ENCODE measurements around the gene RUBCNL.

DNA sequence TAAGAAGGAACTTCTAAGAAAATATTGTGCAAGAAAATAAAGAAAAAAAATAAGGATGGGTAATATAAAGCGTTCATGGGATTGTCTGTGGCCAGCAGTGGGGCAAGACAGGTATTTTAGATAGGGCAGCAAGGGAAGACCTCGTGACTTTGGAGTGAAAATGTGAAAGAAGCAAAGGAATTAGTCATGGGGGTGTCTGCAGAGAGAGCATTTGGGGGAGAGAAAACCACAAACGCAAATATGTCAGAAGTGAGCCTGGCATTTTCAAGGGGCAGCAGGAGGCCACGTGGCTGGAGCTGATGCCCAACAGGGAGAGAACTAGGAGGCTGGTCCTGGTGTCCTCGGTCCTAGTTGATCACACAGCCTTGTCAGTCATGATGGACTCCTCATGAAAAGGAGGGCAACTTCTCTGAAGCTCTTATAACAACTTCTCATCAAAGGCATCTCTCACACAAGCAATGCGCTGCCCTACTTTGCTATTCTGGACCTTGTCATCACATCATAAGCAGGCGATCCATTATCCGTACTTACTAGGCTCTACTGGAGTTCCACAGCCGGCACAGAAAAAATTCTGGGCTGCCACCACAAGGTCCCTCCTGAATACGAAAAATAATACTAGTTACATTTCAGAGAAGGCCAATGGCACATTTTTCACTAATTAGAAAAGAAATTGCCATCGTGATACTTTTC lies 31.0 kb downstream of the RUBCNL start:
- TF ChIP-seq, protein P1, sequence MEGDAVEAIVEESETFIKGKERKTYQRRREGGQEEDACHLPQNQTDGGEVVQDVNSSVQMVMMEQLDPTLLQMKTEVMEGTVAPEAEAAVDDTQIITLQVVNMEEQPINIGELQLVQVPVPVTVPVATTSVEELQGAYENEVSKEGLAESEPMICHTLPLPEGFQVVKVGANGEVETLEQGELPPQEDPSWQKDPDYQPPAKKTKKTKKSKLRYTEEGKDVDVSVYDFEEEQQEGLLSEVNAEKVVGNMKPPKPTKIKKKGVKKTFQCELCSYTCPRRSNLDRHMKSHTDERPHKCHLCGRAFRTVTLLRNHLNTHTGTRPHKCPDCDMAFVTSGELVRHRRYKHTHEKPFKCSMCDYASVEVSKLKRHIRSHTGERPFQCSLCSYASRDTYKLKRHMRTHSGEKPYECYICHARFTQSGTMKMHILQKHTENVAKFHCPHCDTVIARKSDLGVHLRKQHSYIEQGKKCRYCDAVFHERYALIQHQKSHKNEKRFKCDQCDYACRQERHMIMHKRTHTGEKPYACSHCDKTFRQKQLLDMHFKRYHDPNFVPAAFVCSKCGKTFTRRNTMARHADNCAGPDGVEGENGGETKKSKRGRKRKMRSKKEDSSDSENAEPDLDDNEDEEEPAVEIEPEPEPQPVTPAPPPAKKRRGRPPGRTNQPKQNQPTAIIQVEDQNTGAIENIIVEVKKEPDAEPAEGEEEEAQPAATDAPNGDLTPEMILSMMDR (IDR thresholded peaks at IDR 0.05) = no peak
- no peak for TF ChIP-seq POLR2A (IDR thresholded peaks at IDR 0.05)
